CD14-positive monocyte (primary cell): ENCODE data around the gene KCNT2. TPM values are rescaled to one million over a fixed set of nuclear protein-coding genes. Genes with fewer than 3 reads are reported as not detected.

Source experiments
- DNase-seq, 3 donors: peaks; one replicate each; pipeline ENCODE4 v3.0.0-alpha.2; 2011 to 2022
- H2AFZ ChIP-seq: 2 replicates; pipeline ENCODE4 v1.6.0; 2012; ENCODE audit warnings: mild to moderate bottlenecking, low read depth, low read length, inconsistent platforms; ENCODE audit not compliant: insufficient read depth, poor library complexity, severe bottlenecking
- H3K27ac ChIP-seq, 2 donors: 1 replicate in 1 of 2; 2 replicates in 1 of 2; pipeline ENCODE4 v1.5.1; 2012 to 2013; ENCODE audit warnings: low read length in 2 of 2, control low read depth in 1 of 2, inconsistent platforms in 1 of 2, low read depth in 1 of 2, mild to moderate bottlenecking in 1 of 2
- H3K27me3 ChIP-seq, 2 donors: one replicate each; pipeline versions ENCODE4 v1.6.0 to v1.6.1; 2011 to 2013; ENCODE audit warnings: low read length in 2 of 2; ENCODE audit not compliant: control insufficient read depth in 2 of 2, insufficient read depth in 2 of 2
- H3K36me3 ChIP-seq, 2 donors: replicated peaks in 1 of 2; 1 replicate in 1 of 2; 2 replicates in 1 of 2; pipeline versions ENCODE4 v1.5.1 to v1.6.1; 2012 to 2013; ENCODE audit warnings: low read length in 2 of 2, control low read depth in 1 of 2, inconsistent platforms in 1 of 2, mild to moderate bottlenecking in 1 of 2; ENCODE audit not compliant: insufficient read depth in 2 of 2, control insufficient read depth in 1 of 2
- H3K4me1 ChIP-seq, 2 donors: 1 replicate in 1 of 2; 2 replicates in 1 of 2; pipeline versions ENCODE4 v1.5.1 to v1.6.1; 2012 to 2013; ENCODE audit warnings: low read length in 2 of 2, control low read depth in 1 of 2, inconsistent platforms in 1 of 2, mild to moderate bottlenecking in 1 of 2, moderate library complexity in 1 of 2; ENCODE audit not compliant: insufficient read depth in 2 of 2, control insufficient read depth in 1 of 2
- H3K4me2 ChIP-seq: replicated peaks from 2 replicates; pipeline ENCODE3; 2012; ENCODE audit warnings: low read length, moderate library complexity, mild to moderate bottlenecking; ENCODE audit not compliant: poor library complexity, severe bottlenecking; ENCODE audit errors: extremely low read depth
- H3K4me3 ChIP-seq, 3 experiments: fragments of 200-600 bp in 1 of 3; sonication (generic) in 1 of 3; replicated peaks in 1 of 3; 1 replicate in 2 of 3; 2 replicates in 1 of 3; pipeline ENCODE4 v1.5.1; 2011 to 2013; ENCODE audit warnings: low read length in 3 of 3, mild to moderate bottlenecking in 3 of 3, control low read depth in 2 of 3, low read depth in 2 of 3, inconsistent platforms in 1 of 3, moderate library complexity in 1 of 3
- H3K79me2 ChIP-seq: 2 replicates; pipeline ENCODE4 v1.6.0; 2012; ENCODE audit warnings: mild to moderate bottlenecking, control low read depth, inconsistent platforms, low read length, moderate library complexity; ENCODE audit not compliant: insufficient read depth
- H3K9ac ChIP-seq: 2 replicates; pipeline ENCODE4 v1.6.0; 2017; ENCODE audit warnings: low read length, mild to moderate bottlenecking; ENCODE audit not compliant: insufficient read depth, poor library complexity, severe bottlenecking
- H3K9me3 ChIP-seq, 2 donors: replicated peaks in 1 of 2; 1 replicate in 1 of 2; 2 replicates in 1 of 2; pipeline versions ENCODE4 v1.5.1 to v1.6.1; 2012 to 2013; ENCODE audit warnings: low read length in 2 of 2, control low read depth in 1 of 2; ENCODE audit not compliant: control insufficient read depth in 1 of 2, insufficient read depth in 1 of 2
- H4K20me1 ChIP-seq: 2 replicates; pipeline ENCODE4 v1.6.0; 2012; ENCODE audit warnings: mild to moderate bottlenecking, low read length, control low read depth, moderate library complexity; ENCODE audit not compliant: insufficient read depth
- H3K27ac Mint-ChIP-seq, 7 donors: one replicate each; pipeline ENCODE4 v1.8.0; 2020; ENCODE audit warnings: mild to moderate bottlenecking in 7 of 7, mixed read lengths in 7 of 7, moderate library complexity in 6 of 7, inconsistent platforms in 2 of 7
- H3K27me3 Mint-ChIP-seq, 3 donors: one replicate each; pipeline ENCODE4 v1.8.0; 2021 to 2022; ENCODE audit warnings: low read depth in 3 of 3, mild to moderate bottlenecking in 3 of 3, mixed read lengths in 3 of 3, moderate library complexity in 3 of 3, inconsistent platforms in 1 of 3
- H3K36me3 Mint-ChIP-seq, 2 donors: one replicate each; pipeline ENCODE4 v1.8.0; 2020; ENCODE audit warnings: mixed read lengths in 2 of 2, inconsistent platforms in 1 of 2, mild to moderate bottlenecking in 1 of 2
- H3K4me1 Mint-ChIP-seq: one replicate; pipeline ENCODE4 v1.8.0; 2020; ENCODE audit warnings: mild to moderate bottlenecking, mixed read lengths
- H3K4me3 Mint-ChIP-seq, 2 donors: one replicate each; pipeline ENCODE4 v1.8.0; 2020; ENCODE audit warnings: mild to moderate bottlenecking in 2 of 2, mixed read lengths in 2 of 2, moderate library complexity in 1 of 2
- H3K9me3 Mint-ChIP-seq, 7 donors: one replicate each; pipeline ENCODE4 v1.8.0; 2020 to 2022; ENCODE audit warnings: mixed read lengths in 7 of 7, mild to moderate bottlenecking in 6 of 7, moderate library complexity in 6 of 7, inconsistent platforms in 2 of 7
- WGBS: methylation state at CpG from one replicate; pipeline ENCODE4 v1.1.5; 2013; ENCODE audit warnings: missing lambda C conversion rate; ENCODE audit not compliant: insufficient coverage; 5-methylcytosine and 5-hydroxymethylcytosine counted together
- intact Hi-C, 2 donors: fragments of 100-400 bp; cut with micrococcal nuclease; formaldehyde crosslinking; loops; one replicate each; pipeline versions ENCODE4 v1.15.0 to v1.15.1; 2023
- polyA plus RNA-seq, 3 donors: library from polyadenylated mRNA; depleted of rRNA in 1 of 3; unstranded in 2 of 3; stranded (reverse) in 1 of 3; fragments of 300-500 nt in 2 of 3; fragments of >200 nt in 1 of 3; fragmentation: Illumina TruSeq in 2 of 3; gene quantifications; 1 replicate in 2 of 3; 2 replicates in 1 of 3; pipeline ENCODE4 v1.2.3, GENCODE V29; 2012 to 2021
- TF ChIP-seq, protein P1 (sequence below): fragments of 200-600 bp; IDR thresholded peaks from one replicate; pipeline ENCODE4 v1.8.0; 2022; ENCODE audit warnings: antibody characterized with exemption, mild to moderate bottlenecking

Gene KCNT2
- polyA plus RNA-seq, 3 donors = not detected

DNA sequence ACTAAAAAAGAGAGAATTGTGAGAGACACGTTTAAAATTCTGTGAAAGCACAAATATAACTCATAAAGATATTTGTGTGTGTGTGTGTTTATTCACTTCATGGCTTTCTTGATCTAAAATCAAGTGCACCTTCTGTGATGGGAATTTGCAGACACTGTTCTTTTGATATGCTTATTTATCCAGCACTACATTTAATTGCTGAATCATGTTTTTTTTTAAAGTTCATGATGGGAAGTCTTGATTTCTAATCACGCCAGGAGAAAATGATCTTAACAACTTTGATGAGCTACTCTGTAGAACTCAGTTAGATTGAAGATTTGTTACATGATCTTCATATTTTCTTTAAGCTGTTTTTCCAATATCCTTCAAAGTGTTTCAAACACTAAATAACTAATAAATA lies 35.0 kb downstream of the KCNT2 start:
- no peak for DNase-seq
- no peak overlapping the region for H3K4me3 ChIP-seq
- no peaks in the 10 kb centered on the region for H3K79me2 ChIP-seq
- H3K4me1 ChIP-seq = no peaks in the 10 kb centered on the region
- no peaks in the 10 kb centered on the region for H3K36me3 ChIP-seq
- peaks cover 0 to 3% of the 10 kb centered on the region in 2 donors for H3K9me3 ChIP-seq
- no peaks in the 10 kb centered on the region for H4K20me1 ChIP-seq
- no CpG with 5 or more reads among the region's 2 CpGs for WGBS
- H3K4me3 Mint-ChIP-seq = no peak overlapping the region
- no peak overlapping the region for H3K27ac Mint-ChIP-seq
- no peak overlapping the region for H3K9ac ChIP-seq
- H3K27ac ChIP-seq = no peak overlapping the region
- H2AFZ ChIP-seq = no peak overlapping the region
- H3K36me3 Mint-ChIP-seq = no peaks in the 10 kb centered on the region
- H3K4me2 ChIP-seq = no peak overlapping the region
- TF ChIP-seq, protein P1, sequence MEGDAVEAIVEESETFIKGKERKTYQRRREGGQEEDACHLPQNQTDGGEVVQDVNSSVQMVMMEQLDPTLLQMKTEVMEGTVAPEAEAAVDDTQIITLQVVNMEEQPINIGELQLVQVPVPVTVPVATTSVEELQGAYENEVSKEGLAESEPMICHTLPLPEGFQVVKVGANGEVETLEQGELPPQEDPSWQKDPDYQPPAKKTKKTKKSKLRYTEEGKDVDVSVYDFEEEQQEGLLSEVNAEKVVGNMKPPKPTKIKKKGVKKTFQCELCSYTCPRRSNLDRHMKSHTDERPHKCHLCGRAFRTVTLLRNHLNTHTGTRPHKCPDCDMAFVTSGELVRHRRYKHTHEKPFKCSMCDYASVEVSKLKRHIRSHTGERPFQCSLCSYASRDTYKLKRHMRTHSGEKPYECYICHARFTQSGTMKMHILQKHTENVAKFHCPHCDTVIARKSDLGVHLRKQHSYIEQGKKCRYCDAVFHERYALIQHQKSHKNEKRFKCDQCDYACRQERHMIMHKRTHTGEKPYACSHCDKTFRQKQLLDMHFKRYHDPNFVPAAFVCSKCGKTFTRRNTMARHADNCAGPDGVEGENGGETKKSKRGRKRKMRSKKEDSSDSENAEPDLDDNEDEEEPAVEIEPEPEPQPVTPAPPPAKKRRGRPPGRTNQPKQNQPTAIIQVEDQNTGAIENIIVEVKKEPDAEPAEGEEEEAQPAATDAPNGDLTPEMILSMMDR = no peak
- peaks cover 0 to 3% (median 1%) of the 10 kb centered on the region in 7 donors for H3K9me3 Mint-ChIP-seq
- H3K27me3 Mint-ChIP-seq = peaks cover 0 to 3% (median 0%) of the 10 kb centered on the region in 3 donors
- intact Hi-C loops = no loop called here
- no peaks in the 10 kb centered on the region for H3K4me1 Mint-ChIP-seq
- H3K27me3 ChIP-seq = no peaks in the 10 kb centered on the region

DNA sequence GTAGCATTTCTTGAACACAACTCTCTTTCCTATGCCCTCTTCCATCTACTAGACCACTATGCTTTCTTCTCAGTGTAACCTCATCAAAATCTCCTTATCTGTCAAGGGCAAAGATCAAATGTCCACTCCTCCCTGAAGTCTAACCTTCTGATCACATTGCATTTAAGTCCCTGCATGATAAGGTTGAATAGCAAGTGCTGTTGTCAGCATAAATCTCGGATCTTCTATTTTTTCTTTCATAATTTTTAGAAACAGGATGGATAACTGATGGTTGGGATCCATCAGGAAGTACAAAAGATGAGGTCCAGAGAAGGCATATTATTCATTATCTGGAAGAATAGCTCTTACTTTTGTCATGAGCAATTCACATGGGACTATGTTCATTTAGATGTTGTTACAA lies 41.0 kb downstream of the KCNT2 start:
- TF ChIP-seq, protein P1 = no peak

More for the DNA sequence above, 41.0 kb downstream of the KCNT2 start:
- intact Hi-C loops = no loop called here
- H3K36me3 Mint-ChIP-seq = no peaks in the 10 kb centered on the region
- H3K4me2 ChIP-seq = no peak overlapping the region
- no peaks in the 10 kb centered on the region for H3K27me3 ChIP-seq
- H3K4me3 ChIP-seq = no peak overlapping the region
- no CpG with 5 or more reads among the region's 1 CpG for WGBS
- H3K36me3 ChIP-seq = no peaks in the 10 kb centered on the region
- no peak overlapping the region for H3K4me3 Mint-ChIP-seq
- peaks cover 0 to 6% (median 3%) of the 10 kb centered on the region in 7 donors for H3K9me3 Mint-ChIP-seq
- no peak overlapping the region for H2AFZ ChIP-seq
- H3K9ac ChIP-seq = no peak overlapping the region
- no peaks in the 10 kb centered on the region for H4K20me1 ChIP-seq
- no peaks in the 10 kb centered on the region for H3K79me2 ChIP-seq
- H3K4me1 ChIP-seq = no peaks in the 10 kb centered on the region
- peaks cover 0 to 5% of the 10 kb centered on the region in 2 donors for H3K9me3 ChIP-seq
- no peak overlapping the region for H3K27ac Mint-ChIP-seq
- H3K27me3 Mint-ChIP-seq = peaks cover 0 to 3% (median 0%) of the 10 kb centered on the region in 3 donors
- no peaks in the 10 kb centered on the region for H3K4me1 Mint-ChIP-seq
- H3K27ac ChIP-seq = no peak overlapping the region
- DNase-seq = no peak
